Gastroesophageal sphincter (tissue), 3 donors: Measurements from ENCODE around the gene DNASE1.

Experiments
- CTCF ChIP-seq, 4 experiments: fragments of 200-600 bp in 2 of 4; fragments of 450-650 bp in 2 of 4; sonication (generic) in 1 of 4; IDR thresholded peaks; one replicate each; pipeline ENCODE4 v1.5.1; 2017 to 2019; ENCODE audit warnings: antibody characterized with exemption in 4 of 4, mild to moderate bottlenecking in 2 of 4, moderate library complexity in 2 of 4
- EP300 ChIP-seq: sonication (generic); formaldehyde crosslinking; IDR thresholded peaks from one replicate; pipeline ENCODE4 v1.6.1; 2017; ENCODE audit warnings: antibody characterized with exemption, mild to moderate bottlenecking
- POLR2A ChIP-seq, 2 donors: fragments of 450-650 bp; IDR thresholded peaks; one replicate each; pipeline ENCODE4 v1.6.1; 2017; ENCODE audit warnings: antibody characterized with exemption in 2 of 2, mild to moderate bottlenecking in 2 of 2, moderate library complexity in 1 of 2
- POLR2AphosphoS5 ChIP-seq: sonication (generic); formaldehyde crosslinking; IDR thresholded peaks from one replicate; pipeline ENCODE4 v1.6.1; 2017; ENCODE audit warnings: antibody characterized with exemption

GRCh38 chr16:3609895-3610697 is 44.4 kb upstream of the DNASE1 start:
- TF ChIP-seq CTCF (IDR thresholded peaks at IDR 0.05) (no peak), POLR2AphosphoS5 (no peak), POLR2A (IDR thresholded peaks at IDR 0.05) (no peak), EP300 (no peak)
